K562 (cell line): ENCODE data around the gene KLRF2. TPM values are rescaled to one million over a fixed set of nuclear protein-coding genes. Genes with fewer than 3 reads are reported as not detected.

ENCODE experiments used
- ATAC-seq: fragments of 200-7000 bp; cut with Tn5 transposase; 3 replicates; pipeline ENCODE4 v1.9.1; 2020; ENCODE audit warnings: moderate library complexity
- BruUV-seq: library from RNA; stranded (reverse); fragments of 400-500 nt; replicated peaks from 2 replicates; lab custom pipeline; 2021; lab: Mats Ljungman, UMichigan
- CTCF ChIA-PET: fragments of 300-600 bp; formaldehyde crosslinking; extraction: SDS; loops from one replicate; lab custom pipeline; 2021; ENCODE audit warnings: low intra/inter-chr PET ratio; lab: Yijun Ruan, JAX
- POLR2A ChIA-PET: fragments of 300-600, 350-650 bp; sonication (Branson Sonifier 250); formaldehyde crosslinking; extraction: SDS; loops from one replicate; lab custom pipeline; 2021; ENCODE audit warnings: antibody characterized with exemption, inconsistent platforms; lab: Yijun Ruan, JAX
- DNase-seq, 4 experiments: peaks; one replicate each; pipeline versions ENCODE4 v3.0.0 to v3.0.0-alpha.2; 2011 to 2018; ENCODE audit warnings: low spot score in 3 of 4, mixed read lengths in 3 of 4; ENCODE audit errors: extremely low read depth in 1 of 4
- FAIRE-seq: peaks from 2 replicates; lab custom pipeline; 2011; peaks lifted over from hg19 to GRCh38; lab: Jason Lieb, UNC
- H2AFZ ChIP-seq: 2 replicates; pipeline ENCODE4 v1.6.0; 2011; ENCODE audit warnings: low read depth, low read length, control low read depth, inconsistent platforms
- H3K27ac ChIP-seq: fragments of 200-600 bp; 3 replicates; pipeline ENCODE4 v1.8.0; 2011; ENCODE audit warnings: low read depth, mild to moderate bottlenecking, control low read depth, inconsistent platforms, low read length, moderate library complexity, mixed read lengths; ENCODE audit errors: extremely low read depth
- H3K27me3 ChIP-seq, 2 experiments: fragments of 300-600 bp in 1 of 2; 2 replicates in 1 of 2; 3 replicates in 1 of 2; pipeline versions ENCODE4 v1.6.0 to v1.8.0; 2011; ENCODE audit warnings: inconsistent platforms in 2 of 2, low read length in 2 of 2, mild to moderate bottlenecking in 1 of 2, mixed read lengths in 1 of 2, moderate library complexity in 1 of 2; ENCODE audit not compliant: control insufficient read depth in 2 of 2, insufficient read depth in 2 of 2
- H3K36me3 ChIP-seq: fragments of 300-600 bp; 3 replicates; pipeline ENCODE4 v1.8.0; 2011; ENCODE audit warnings: mild to moderate bottlenecking, low read length, inconsistent platforms; ENCODE audit not compliant: control insufficient read depth, insufficient read depth
- H3K4me1 ChIP-seq, 2 experiments: fragments of 200-600 bp in 1 of 2; replicated peaks in 1 of 2; 2 replicates in 1 of 2; 3 replicates in 1 of 2; pipeline versions ENCODE4 v1.5.1 to v1.8.0; 2011; ENCODE audit warnings: inconsistent platforms in 2 of 2, low read length in 2 of 2, mild to moderate bottlenecking in 1 of 2, mixed read lengths in 1 of 2, moderate library complexity in 1 of 2; ENCODE audit not compliant: control insufficient read depth in 2 of 2, insufficient read depth in 2 of 2
- H3K4me2 ChIP-seq: 2 replicates; pipeline ENCODE4 v1.6.1; 2011; ENCODE audit warnings: low read length, control low read depth, inconsistent platforms, mixed read lengths; ENCODE audit not compliant: insufficient read depth
- H3K4me3 ChIP-seq: fragments of 200-600 bp; sonication (generic), shearing (Covaris generic); 2 replicates; pipeline ENCODE4 v1.5.1; 2016; ENCODE audit warnings: control low read depth, inconsistent platforms
- H3K79me2 ChIP-seq: fragments of 200-600 bp; 3 replicates; pipeline ENCODE4 v1.8.0; 2011; ENCODE audit warnings: low read length, inconsistent platforms; ENCODE audit not compliant: control insufficient read depth, insufficient read depth
- H3K9ac ChIP-seq, 2 experiments: 2 replicates each; pipeline versions ENCODE4 v1.6.0 to v1.6.1; 2011; ENCODE audit warnings: low read depth in 2 of 2, low read length in 2 of 2, control low read depth in 1 of 2, inconsistent platforms in 1 of 2, mild to moderate bottlenecking in 1 of 2, mixed read lengths in 1 of 2; ENCODE audit not compliant: insufficient read depth in 1 of 2
- H3K9me1 ChIP-seq: one replicate; pipeline ENCODE4 v1.6.0; 2011; ENCODE audit warnings: inconsistent platforms, mild to moderate bottlenecking, low read length, moderate library complexity; ENCODE audit not compliant: control insufficient read depth, insufficient read depth
- H3K9me3 ChIP-seq: replicated peaks from 2 replicates; pipeline ENCODE4 v1.5.1; 2011; ENCODE audit warnings: low read depth, low read length, inconsistent platforms; ENCODE audit not compliant: control insufficient read depth, insufficient read depth
- H4K20me1 ChIP-seq: replicated peaks from 2 replicates; pipeline ENCODE4 v1.6.1; 2011; ENCODE audit warnings: low read length, inconsistent platforms, mixed read lengths; ENCODE audit not compliant: control insufficient read depth, insufficient read depth
- CHD2 ChIP-seq: IDR thresholded peaks from 2 replicates; pipeline ENCODE4 v1.6.1; 2011; ENCODE audit warnings: low read depth, low read length
- ELF2 ChIP-seq: fragments of 250-450 bp; sonication (Bioruptor Pico); IDR thresholded peaks from 2 replicates; pipeline ENCODE4 v1.5.0; 2021; ENCODE audit warnings: mild to moderate bottlenecking
- GATAD2A ChIP-seq: fragments of 450-650 bp; IDR thresholded peaks from 2 replicates; pipeline ENCODE4 v1.6.1; 2017
- HMG20B ChIP-seq: fragments of 250-450 bp; sonication (Bioruptor Pico); IDR thresholded peaks from 2 replicates; pipeline ENCODE4 v1.5.0; 2021; ENCODE audit warnings: mild to moderate bottlenecking
- HMGN3 ChIP-seq: IDR thresholded peaks from 2 replicates; pipeline ENCODE4 v1.6.1; 2011; ENCODE audit warnings: borderline replicate concordance, low read depth, mild to moderate bottlenecking, mixed read lengths, low read length; ENCODE audit not compliant: insufficient read length; ENCODE audit errors: extremely low read depth
- MITF ChIP-seq: IDR thresholded peaks from 2 replicates; pipeline ENCODE4 v1.6.1; 2014; ENCODE audit warnings: antibody characterized with exemption
- MXI1 ChIP-seq: IDR thresholded peaks from 2 replicates; pipeline ENCODE4 v1.6.1; 2011; ENCODE audit warnings: low read depth, mild to moderate bottlenecking, improper control_type of control experiment, low read length
- NFE2 ChIP-seq: IDR thresholded peaks from 2 replicates; pipeline ENCODE4 v1.6.1; 2014; ENCODE audit warnings: antibody characterized with exemption, low read depth
- NONO ChIP-seq, 2 experiments: fragments of 200-400 bp in 1 of 2; fragments of 450-650 bp in 1 of 2; formaldehyde crosslinking in 1 of 2; IDR thresholded peaks; 2 replicates each; pipeline ENCODE4 v1.6.1; 2017; ENCODE audit warnings: low read depth in 2 of 2, mild to moderate bottlenecking in 2 of 2, moderate library complexity in 2 of 2, low read length in 1 of 2
- NR0B1 ChIP-seq: fragments of 450-650 bp; IDR thresholded peaks from one replicate; pipeline ENCODE4 v1.6.1; 2018; ENCODE audit warnings: mild to moderate bottlenecking, moderate library complexity; ENCODE audit not compliant: partially characterized antibody
- RBM39 ChIP-seq: fragments of 200-400 bp; formaldehyde crosslinking; optimal IDR thresholded peaks from 2 replicates; pipeline ENCODE3; 2018; ENCODE audit warnings: low read depth, low read length
- RFX5 ChIP-seq: IDR thresholded peaks from 2 replicates; pipeline ENCODE4 v1.6.1; 2011; ENCODE audit warnings: low read depth, mild to moderate bottlenecking, improper control_type of control experiment, low read length
- SNRNP70 ChIP-seq: fragments of 200-400 bp; formaldehyde crosslinking; optimal IDR thresholded peaks from 2 replicates; pipeline ENCODE3; 2017; ENCODE audit warnings: low read depth, low read length
- YY1 ChIP-seq, 3 experiments: IDR thresholded peaks; 2 replicates each; pipeline ENCODE4 v1.6.1; 2011; ENCODE audit warnings: low read length in 2 of 3, mild to moderate bottlenecking in 2 of 3, moderate library complexity in 2 of 3, borderline replicate concordance in 1 of 3, control low read depth in 1 of 3, low read depth in 1 of 3; ENCODE audit not compliant: insufficient read depth in 3 of 3, insufficient replicate concordance in 2 of 3, control insufficient read depth in 1 of 3, insufficient read length in 1 of 3; ENCODE audit errors: extremely low read depth in 1 of 3
- ZFX ChIP-seq: sonication (generic); formaldehyde crosslinking; IDR thresholded peaks from 2 replicates; pipeline ENCODE4 v1.8.0; 2022; ENCODE audit warnings: mild to moderate bottlenecking, missing genetic modification reagents, moderate library complexity
- ZNF134 ChIP-seq: fragments of 250-450 bp; sonication (Bioruptor Pico); conservative IDR thresholded peaks from 2 replicates; pipeline ENCODE4 v1.4.0; 2020
- ZNF143 ChIP-seq: sonication (generic); formaldehyde crosslinking; IDR thresholded peaks from 2 replicates; pipeline ENCODE4 v1.9.0; 2022; ENCODE audit warnings: mild to moderate bottlenecking, missing genetic modification reagents
- ZNF146 ChIP-seq: IDR thresholded peaks from one replicate; pipeline ENCODE4 v1.6.1; 2018; ENCODE audit warnings: missing compliant biosample characterization; ENCODE audit not compliant: unreplicated experiment
- ZNF830 ChIP-seq: fragments of 250-450 bp; sonication (Bioruptor Pico); IDR thresholded peaks from 2 replicates; pipeline ENCODE4 v1.5.0; 2021; ENCODE audit warnings: mild to moderate bottlenecking
- WGBS: fragments of 100-300 bp; shearing (Covaris generic); methylation state at CpG from one replicate; pipeline ENCODE4 v1.1.6; 2016; ENCODE audit warnings: low coverage, mixed read lengths; ENCODE audit not compliant: insufficient coverage; ENCODE audit errors: missing lambda C conversion rate; 5-methylcytosine and 5-hydroxymethylcytosine counted together
- in situ Hi-C: fragments of 300-500 bp; cut with MboI; formaldehyde crosslinking; loops from 4 replicates; pipeline ENCODE4 v1.15.0; 2018; ENCODE audit warnings: inconsistent platforms, mixed read lengths
- intact Hi-C: fragments of 100-400 bp; cut with micrococcal nuclease; formaldehyde crosslinking; loops from 2 replicates; pipeline ENCODE4 v1.14.2; 2022
- polyA plus RNA-seq, 8 experiments: library from polyadenylated mRNA; depleted of rRNA in 4 of 8; stranded (reverse) in 5 of 8; unstranded in 3 of 8; fragments of >200 nt; fragmentation: Nextera tagmentation in 2 of 8; fragmentation: Illumina TruSeq in 1 of 8; extraction: Ambion mirVana in 2 of 8; extraction: Trizol in 1 of 8; gene quantifications; 2 replicates each; pipeline versions ENCODE4 v1.2.1 to v1.2.3, GENCODE V29; 2011 to 2014; ENCODE audit warnings: inconsistent platforms in 1 of 8, missing spikeins in 1 of 8
- total RNA-seq, 7 experiments: library from RNA; depleted of rRNA in 6 of 7; stranded (reverse); fragments of >200 nt in 6 of 7; fragmentation: Illumina TruSeq in 2 of 7; extraction: Trizol in 2 of 7; gene quantifications; 2 replicates each; pipeline versions ENCODE4 v1.2.1 to v1.2.3, GENCODE V29; 2011 to 2021; ENCODE audit warnings: low replicate concordance in 1 of 7

KLRF2 gene
- total and polyA plus RNA-seq, 9 of the 15 experiments (the other 6 are each of a cell fraction or from before 2014, with no cell fraction given) = not detected

- H3K27me3 ChIP-seq = peaks cover 3 to 11% of the 10 kb centered on the region in 2 experiments
- CTCF ChIA-PET = no interaction called here
Observed at GRCh38 chr12:9941838-9942237, 60.5 kb downstream of the KLRF2 start.

GRCh38 chr12:9943240-9943639 lies 62.0 kb downstream of the KLRF2 start:
- Histone ChIP-seq H3K4me2 (0 out of 2 replicates have a peak overlapping the region, but pooled peaks have one; percentile 3), H4K20me1 (no peaks in the 10 kb centered on the region), H3K27ac (no peak overlapping the region), H3K9me3 (no peaks in the 10 kb centered on the region), H3K36me3 (no peaks in the 10 kb centered on the region), H3K4me3 (no peak overlapping the region), H3K79me2 (no peaks in the 10 kb centered on the region), H3K4me1 (peaks cover 0 to 4% of the 10 kb centered on the region in 2 experiments; a peak in 2 of 5 replicates), H3K27me3 (peaks cover 3 to 11% of the 10 kb centered on the region in 2 experiments), H3K9me1 (no peaks in the 10 kb centered on the region), H2AFZ (no peak overlapping the region), H3K9ac (0 out of 4 replicates have a peak overlapping the region, but pooled peaks of 1 of the 2 experiments have one; percentile 26)
- no peak for FAIRE-seq
- WGBS = 0% methylated on average over 19 of the region's 19 CpGs
- in situ Hi-C loops = no loop called here
- ATAC-seq = no peak
- POLR2A ChIA-PET = no interaction called here
- BruUV-seq = no TSS peak
- no peak for DNase-seq
- CTCF ChIA-PET = no interaction called here
- intact Hi-C loops = no loop called here
- TF ChIP-seq SNRNP70 (no peak), RFX5 (no peak), NR0B1 (no peak), YY1 (IDR thresholded peaks at IDR 0.05; ENCODE audit: borderline replicate concordance in 1 of 3, control insufficient read depth in 1 of 3, extremely low read depth in 1 of 3, insufficient read depth in 3 of 3, insufficient read length in 1 of 3, insufficient replicate concordance in 2 of 3, low read depth in 1 of 3, low read length in 2 of 3) (no peak), NONO (IDR thresholded peaks at IDR 0.05; ENCODE audit: low read depth in 2 of 2, low read length in 1 of 2) (no peak), MITF (no peak), HMG20B (CRISPR knock-in tag) (no peak), CHD2 (no peak), HMGN3 (no peak), NFE2 (no peak)

More at GRCh38 chr12:9941838-9942237, 60.5 kb downstream of the KLRF2 start:
- no peaks in the 10 kb centered on the region for H4K20me1 ChIP-seq
- H3K9me1 ChIP-seq = no peaks in the 10 kb centered on the region
- no peak overlapping the region for H3K4me2 ChIP-seq
- no peak overlapping the region for H3K9ac ChIP-seq
- WGBS = 0% methylated on average over 1 of the region's 1 CpG
- H3K4me3 ChIP-seq = no peak overlapping the region
- no peaks in the 10 kb centered on the region for H3K79me2 ChIP-seq
- H2AFZ ChIP-seq = no peak overlapping the region
- H3K27ac ChIP-seq = no peak overlapping the region
- no peak for TF ChIP-seq ZNF134 (CRISPR knock-in tag)
- TF ChIP-seq ZNF830 (CRISPR knock-in tag) = no peak
- TF ChIP-seq ZNF146 = no peak
- TF ChIP-seq GATAD2A = no peak
- no peak for TF ChIP-seq RBM39
- TF ChIP-seq ELF2 (CRISPR knock-in tag) = no peak
- TF ChIP-seq ZFX (CRISPR knock-in tag) = no peak
- no peak for TF ChIP-seq MXI1
- no peak for TF ChIP-seq ZNF143
- ATAC-seq (no peak), FAIRE-seq (no peak), DNase-seq (no peak)
- H3K36me3 ChIP-seq = no peaks in the 10 kb centered on the region
- H3K9me3 ChIP-seq = no peaks in the 10 kb centered on the region
- POLR2A ChIA-PET = no interaction called here
- no TSS peak for BruUV-seq
- H3K4me1 ChIP-seq = peaks cover 0 to 4% of the 10 kb centered on the region in 2 experiments; a peak in 2 of 5 replicates
- in situ Hi-C loops (no loop called here), intact Hi-C loops (no loop called here)
